HEK293T (cell line): ENCODE results near the gene CA11.

ENCODE experiments used
- CTCF ChIA-PET: fragments of 350-600 bp; formaldehyde crosslinking; extraction: SDS; loops from one replicate; lab custom pipeline; 2021; ENCODE audit warnings: antibody characterized with exemption, inconsistent platforms; lab: Yijun Ruan, JAX
- POLR2A ChIA-PET: fragments of 350-600 bp; formaldehyde crosslinking; extraction: SDS; loops from one replicate; lab custom pipeline; 2020; ENCODE audit warnings: antibody characterized with exemption, inconsistent platforms; lab: Yijun Ruan, JAX
- DNase-seq: peaks from one replicate; pipeline ENCODE4 v3.0.0; 2012; ENCODE audit warnings: mixed read lengths; ENCODE audit errors: extremely low spot score
- ARNT ChIP-seq: fragments of 450-650 bp; IDR thresholded peaks from 2 replicates; pipeline ENCODE4 v1.6.1; 2017; ENCODE audit warnings: mild to moderate bottlenecking
- BHLHE40 ChIP-seq: fragments of 450-650 bp; IDR thresholded peaks from 2 replicates; pipeline ENCODE4 v1.6.1; 2016; ENCODE audit warnings: mild to moderate bottlenecking, moderate library complexity, borderline replicate concordance
- CTBP1 ChIP-seq: fragments of 450-650 bp; IDR thresholded peaks from 2 replicates; pipeline ENCODE4 v1.6.1; 2016; ENCODE audit warnings: borderline replicate concordance
- ELF4 ChIP-seq: fragments of 450-650 bp; IDR thresholded peaks from 2 replicates; pipeline ENCODE4 v1.6.1; 2017; ENCODE audit warnings: antibody characterized with exemption
- FOXA1 ChIP-seq: fragments of 450-650 bp; IDR thresholded peaks from 2 replicates; pipeline ENCODE4 v1.6.1; 2016; ENCODE audit warnings: mild to moderate bottlenecking
- FOXK2 ChIP-seq: fragments of 450-650 bp; IDR thresholded peaks from 2 replicates; pipeline ENCODE4 v1.6.1; 2016; ENCODE audit warnings: mild to moderate bottlenecking
- FOXM1 ChIP-seq: fragments of 450-650 bp; IDR thresholded peaks from 2 replicates; pipeline ENCODE4 v1.6.1; 2017; ENCODE audit warnings: mild to moderate bottlenecking, borderline replicate concordance
- HDGF ChIP-seq: fragments of 450-650 bp; IDR thresholded peaks from 2 replicates; pipeline ENCODE4 v1.6.1; 2017; ENCODE audit warnings: antibody characterized with exemption, borderline replicate concordance
- L3MBTL2 ChIP-seq: fragments of 450-650 bp; conservative IDR thresholded peaks from 2 replicates; pipeline ENCODE4 v1.6.1; 2016; ENCODE audit warnings: mild to moderate bottlenecking
- LEF1 ChIP-seq: fragments of 450-650 bp; IDR thresholded peaks from 2 replicates; pipeline ENCODE4 v1.6.1; 2017; ENCODE audit warnings: mild to moderate bottlenecking, borderline replicate concordance
- NFRKB ChIP-seq: fragments of 450-650 bp; IDR thresholded peaks from 2 replicates; pipeline ENCODE4 v1.6.1; 2016; ENCODE audit warnings: mild to moderate bottlenecking, moderate library complexity
- PKNOX1 ChIP-seq: fragments of 450-650 bp; IDR thresholded peaks from 2 replicates; pipeline ENCODE4 v1.6.1; 2016
- SP1 ChIP-seq: fragments of 450-650 bp; IDR thresholded peaks from 2 replicates; pipeline ENCODE4 v1.6.1; 2017
- SUZ12 ChIP-seq: fragments of 450-650 bp; IDR thresholded peaks from 2 replicates; pipeline ENCODE4 v1.6.1; 2016; ENCODE audit warnings: mild to moderate bottlenecking
- TARDBP ChIP-seq: fragments of 450-650 bp; IDR thresholded peaks from 2 replicates; pipeline ENCODE4 v1.6.1; 2016
- ZNF384 ChIP-seq: fragments of 450-650 bp; IDR thresholded peaks from 2 replicates; pipeline ENCODE4 v1.6.1; 2016

Gene CA11

GRCh38 chr19:48656840-48657474, 11.0 kb upstream of the CA11 start:
- ChIA-PET POLR2A (interaction anchor here (0.6 to 1.1 kb wide), 4 partner anchors 11 to 621 kb away, joined by 3 to 4 read pairs (median 4); partner anchors contain the start of genes BCAT2 and CA11), CTCF (no interaction called here)
- TF ChIP-seq BHLHE40 (no peak), ZNF384 (no peak), LEF1 (no peak), SUZ12 (no peak), HDGF (no peak), ARNT (no peak), ELF4 (no peak), FOXK2 (no peak), FOXA1 (no peak), TARDBP (no peak), L3MBTL2 (no peak), CTBP1 (no peak), PKNOX1 (no peak), FOXM1 (no peak), SP1 (no peak), NFRKB (no peak)
- no peak for DNase-seq

- no peak for TF ChIP-seq ARNT
- TF ChIP-seq CTBP1 = no peak
- TF ChIP-seq FOXA1 = no peak
- TF ChIP-seq L3MBTL2 = no peak
- no peak for TF ChIP-seq FOXM1
- TF ChIP-seq ZNF384 = no peak
- TF ChIP-seq LEF1 = no peak
- no peak for TF ChIP-seq TARDBP
- TF ChIP-seq ELF4 = no peak
- TF ChIP-seq PKNOX1 = no peak
- no peak for TF ChIP-seq NFRKB
- TF ChIP-seq SP1 = no peak
- TF ChIP-seq HDGF = no peak
- TF ChIP-seq BHLHE40 = no peak
- no peak for TF ChIP-seq FOXK2
- TF ChIP-seq SUZ12 = no peak
- CTCF ChIA-PET = no interaction called here
- POLR2A ChIA-PET = interaction anchor here (0.6 kb wide), 1 partner anchor 35 kb away, joined by 3 read pairs; the partner anchor contains the start of genes RPL18 and SPHK2
- no peak for DNase-seq
Observed at GRCh38 chr19:48654299-48655059, 8.5 kb upstream of the CA11 start.

DNA sequence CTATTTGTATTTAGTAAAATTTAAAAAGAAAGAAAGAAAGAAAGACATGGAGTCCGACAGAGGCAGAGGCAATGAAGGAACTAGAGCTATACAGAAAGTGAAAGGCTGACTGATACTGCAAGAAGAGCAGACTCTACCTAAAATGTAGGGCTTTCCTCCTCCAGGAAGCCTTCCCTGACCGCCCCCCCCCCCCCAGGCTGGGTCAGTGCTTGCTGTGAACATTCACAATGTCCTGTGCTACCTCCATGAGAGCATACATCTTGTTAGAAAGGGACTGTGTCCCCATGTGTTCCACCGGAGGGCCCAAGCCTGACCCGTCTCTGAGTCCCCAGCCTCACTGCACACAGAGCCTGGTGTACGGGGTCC, 5.7 kb upstream of the CA11 start:
- POLR2A ChIA-PET = no interaction called here
- CTCF ChIA-PET = no interaction called here
- DNase-seq = no peak
- TF ChIP-seq CTBP1 = no peak
- TF ChIP-seq SP1 = no peak
- TF ChIP-seq ELF4 = no peak
- TF ChIP-seq SUZ12 = no peak

DNA sequence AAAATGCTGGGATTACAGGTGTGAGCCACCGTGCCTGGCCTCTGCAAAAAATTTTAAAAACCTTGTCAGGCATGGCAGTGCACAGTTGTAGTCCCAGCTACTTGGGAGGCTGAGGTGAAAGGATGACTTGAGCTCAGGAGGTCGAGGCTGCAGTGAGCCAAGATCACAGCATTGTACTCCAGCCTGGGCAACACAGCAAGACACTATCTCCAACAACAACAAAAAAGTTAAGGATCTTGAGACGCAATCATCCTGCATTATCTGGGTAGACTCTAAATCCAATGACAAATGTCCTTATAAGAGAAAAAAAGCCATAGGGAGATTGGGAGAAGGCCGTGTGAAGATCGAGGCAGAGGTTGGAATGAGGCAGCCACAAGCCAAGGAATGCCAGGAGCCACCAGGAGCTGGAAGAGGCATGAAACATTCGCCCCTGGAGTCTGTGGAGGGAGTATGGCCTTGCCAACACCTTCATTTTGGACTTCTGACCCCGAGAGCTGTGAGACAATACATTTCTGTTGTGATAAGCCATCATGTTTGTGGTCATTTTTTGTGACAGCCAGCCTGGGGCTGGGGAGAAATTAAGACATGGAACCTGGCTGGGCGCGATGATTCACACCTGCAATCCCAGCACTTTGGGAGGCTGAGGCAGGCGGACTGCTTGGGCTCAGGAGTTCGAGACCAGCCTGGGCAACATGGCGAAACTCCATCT, 5.1 kb upstream of the CA11 start:
- DNase-seq = no peak
- ChIA-PET CTCF (no interaction called here), POLR2A (no interaction called here)
- TF ChIP-seq HDGF (no peak), NFRKB (no peak), SUZ12 (no peak), CTBP1 (no peak), FOXK2 (no peak), SP1 (no peak)

DNA sequence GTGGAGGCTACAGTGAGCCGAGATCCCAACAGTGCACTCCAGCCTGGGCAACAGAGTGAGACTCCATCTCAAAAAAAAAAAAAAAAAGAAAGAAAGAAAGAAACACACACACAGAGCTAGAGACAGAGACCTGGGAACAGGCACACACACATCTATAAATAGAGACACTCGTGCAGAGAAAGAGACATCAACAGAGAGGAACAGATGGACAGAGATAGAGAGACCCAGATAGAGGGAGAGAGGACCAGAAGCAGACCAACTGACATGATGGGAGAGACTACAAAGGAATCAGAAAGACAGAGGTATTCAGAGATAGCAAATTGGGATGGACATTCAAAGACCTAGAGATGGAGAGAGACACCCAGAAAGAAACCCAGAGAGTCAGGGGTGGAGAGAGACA, 2.1 kb upstream of the CA11 start:
- TF ChIP-seq CTBP1 = no peak
- no peak for TF ChIP-seq NFRKB
- no peak for TF ChIP-seq FOXM1
- no peak for TF ChIP-seq FOXA1
- TF ChIP-seq ELF4 = no peak
- TF ChIP-seq HDGF = no peak
- no peak for TF ChIP-seq TARDBP
- no peak for TF ChIP-seq L3MBTL2
- no peak for TF ChIP-seq ARNT
- TF ChIP-seq SUZ12 = no peak
- TF ChIP-seq ZNF384 = no peak
- TF ChIP-seq PKNOX1 = no peak
- no peak for TF ChIP-seq BHLHE40
- no peak for DNase-seq
- ChIA-PET POLR2A (no interaction called here), CTCF (no interaction called here)
